ENCODE measurements around the gene ZNF346. TPM values are rescaled to one million over a fixed set of nuclear protein-coding genes. Genes with fewer than 3 reads are reported as not detected.
A peak's percentile ranks its signal among the peaks of the same experiment; 100 is the strongest.

The ZNF346 gene
- total and polyA plus RNA-seq, 2 of the 13 experiments (the other 11 are each of a cell fraction or from before 2014, with no cell fraction given), result 8.6 to 19.4 TPM

GRCh38 chr5:177027665-177028064 is 5.2 kb downstream of the ZNF346 start:
- Histone ChIP-seq H2AFZ (ENCODE audit: low read length) (no peak overlapping the region), H3K9me3 (ENCODE audit: low read length) (no peaks in the 10 kb centered on the region), H3K27ac (ENCODE audit: extremely low read length, insufficient read depth, low read length) (no peak overlapping the region), H3K9ac (ENCODE audit: insufficient read depth, low read depth, low read length) (no peak overlapping the region), H3K4me1 (ENCODE audit: insufficient read depth, low read length) (peaks cover 22% of the 10 kb centered on the region), H3K4me2 (ENCODE audit: low read depth, low read length) (no peak overlapping the region), H3K79me2 (ENCODE audit: insufficient read depth, low read length) (peaks cover 34% of the 10 kb centered on the region), H4K20me1 (ENCODE audit: insufficient read depth, low read length) (no peaks in the 10 kb centered on the region), H3K36me3 (replicated peaks in 1 of 2; ENCODE audit: control insufficient read depth in 1 of 2, insufficient read depth in 2 of 2, low read length in 2 of 2) (peaks cover 2 to 8% of the 10 kb centered on the region in 2 experiments; a peak in 2 of 5 replicates), H3K4me3 (replicated peaks in 1 of 3; ENCODE audit: insufficient read depth in 1 of 3, low read depth in 2 of 3, low read length in 3 of 3) (no peak overlapping the region), H3K27me3 (ENCODE audit: control insufficient read depth in 1 of 2, insufficient read depth in 2 of 2, low read length in 2 of 2) (no peaks in the 10 kb centered on the region; a peak in 2 of 5 replicates)
- WGBS (ENCODE audit: low lambda C conversion rate), result 98% methylated on average over 2 of the region's 2 CpGs
- TF ChIP-seq, protein P1, sequence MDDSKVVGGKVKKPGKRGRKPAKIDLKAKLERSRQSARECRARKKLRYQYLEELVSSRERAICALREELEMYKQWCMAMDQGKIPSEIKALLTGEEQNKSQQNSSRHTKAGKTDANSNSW (CRISPR knock-in tag; IDR thresholded peaks at IDR 0.05; ENCODE audit: borderline replicate concordance), result no peak
- TF ChIP-seq, protein P2, sequence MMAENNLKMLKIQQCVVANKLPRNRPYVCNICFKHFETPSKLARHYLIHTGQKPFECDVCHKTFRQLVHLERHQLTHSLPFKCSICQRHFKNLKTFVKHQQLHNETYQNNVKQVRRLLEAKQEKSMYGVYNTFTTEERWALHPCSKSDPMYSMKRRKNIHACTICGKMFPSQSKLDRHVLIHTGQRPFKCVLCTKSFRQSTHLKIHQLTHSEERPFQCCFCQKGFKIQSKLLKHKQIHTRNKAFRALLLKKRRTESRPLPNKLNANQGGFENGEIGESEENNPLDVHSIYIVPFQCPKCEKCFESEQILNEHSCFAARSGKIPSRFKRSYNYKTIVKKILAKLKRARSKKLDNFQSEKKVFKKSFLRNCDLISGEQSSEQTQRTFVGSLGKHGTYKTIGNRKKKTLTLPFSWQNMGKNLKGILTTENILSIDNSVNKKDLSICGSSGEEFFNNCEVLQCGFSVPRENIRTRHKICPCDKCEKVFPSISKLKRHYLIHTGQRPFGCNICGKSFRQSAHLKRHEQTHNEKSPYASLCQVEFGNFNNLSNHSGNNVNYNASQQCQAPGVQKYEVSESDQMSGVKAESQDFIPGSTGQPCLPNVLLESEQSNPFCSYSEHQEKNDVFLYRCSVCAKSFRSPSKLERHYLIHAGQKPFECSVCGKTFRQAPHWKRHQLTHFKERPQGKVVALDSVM (CRISPR knock-in tag; IDR thresholded peaks at IDR 0.05), result peak; percentile 70
- intact Hi-C loops (cut with micrococcal nuclease; ENCODE audit: unreplicated experiment), result no loop called here
- DNase-seq (ENCODE audit: low spot score) (no peak), FAIRE-seq (no peak), ATAC-seq (no peak)
- no TSS peak for BruUV-seq (replicated peaks)
- ChIA-PET POLR2A (interaction anchor here (1.3 kb wide), 1 partner anchor 60 kb away, joined by 3 read pairs; no protein-coding TSS in a partner anchor), CTCF (ENCODE audit: low intra/inter-chr PET ratio, low total read pairs) (no interaction called here)
- in situ Hi-C loops (cut with HindIII; ENCODE audit: extremely low pct_ligation_motif_present, low pct_unique_long_range_greater_than_20kb), result no loop called here

GRCh38 chr5:177029498-177029897 is 7.0 kb downstream of the ZNF346 start:
- H3K4me3 ChIP-seq (replicated peaks in 1 of 3; ENCODE audit: insufficient read depth in 1 of 3, low read depth in 2 of 3, low read length in 3 of 3), result no peak overlapping the region
- peaks cover 31% of the 10 kb centered on the region for H3K79me2 ChIP-seq (ENCODE audit: insufficient read depth, low read length)
- ChIA-PET POLR2A (interaction anchor here (0.6 kb wide), 1 partner anchor 58 kb away, joined by 3 read pairs; no protein-coding TSS in a partner anchor), CTCF (ENCODE audit: low intra/inter-chr PET ratio, low total read pairs) (no interaction called here)
- no peak overlapping the region for H3K4me2 ChIP-seq (ENCODE audit: low read depth, low read length)
- no peak for FAIRE-seq
- H3K4me1 ChIP-seq (ENCODE audit: insufficient read depth, low read length), result peaks cover 11% of the 10 kb centered on the region
- H3K9me3 ChIP-seq (ENCODE audit: low read length), result no peaks in the 10 kb centered on the region
- ATAC-seq, result no peak
- H4K20me1 ChIP-seq (ENCODE audit: insufficient read depth, low read length), result no peaks in the 10 kb centered on the region
- H3K36me3 ChIP-seq (replicated peaks in 1 of 2; ENCODE audit: control insufficient read depth in 1 of 2, insufficient read depth in 2 of 2, low read length in 2 of 2), result peaks cover 2 to 8% of the 10 kb centered on the region in 2 experiments; a peak in 3 of 5 replicates
- no peaks in the 10 kb centered on the region; a peak in 1 of 5 replicates for H3K27me3 ChIP-seq (ENCODE audit: control insufficient read depth in 1 of 2, insufficient read depth in 2 of 2, low read length in 2 of 2)
- in situ Hi-C loops (cut with HindIII; ENCODE audit: extremely low pct_ligation_motif_present, low pct_unique_long_range_greater_than_20kb) (no loop called here), intact Hi-C loops (cut with micrococcal nuclease; ENCODE audit: unreplicated experiment) (no loop called here)
- BruUV-seq (replicated peaks), result no TSS peak
- H2AFZ ChIP-seq (ENCODE audit: low read length), result no peak overlapping the region
- TF ChIP-seq, protein P3, sequence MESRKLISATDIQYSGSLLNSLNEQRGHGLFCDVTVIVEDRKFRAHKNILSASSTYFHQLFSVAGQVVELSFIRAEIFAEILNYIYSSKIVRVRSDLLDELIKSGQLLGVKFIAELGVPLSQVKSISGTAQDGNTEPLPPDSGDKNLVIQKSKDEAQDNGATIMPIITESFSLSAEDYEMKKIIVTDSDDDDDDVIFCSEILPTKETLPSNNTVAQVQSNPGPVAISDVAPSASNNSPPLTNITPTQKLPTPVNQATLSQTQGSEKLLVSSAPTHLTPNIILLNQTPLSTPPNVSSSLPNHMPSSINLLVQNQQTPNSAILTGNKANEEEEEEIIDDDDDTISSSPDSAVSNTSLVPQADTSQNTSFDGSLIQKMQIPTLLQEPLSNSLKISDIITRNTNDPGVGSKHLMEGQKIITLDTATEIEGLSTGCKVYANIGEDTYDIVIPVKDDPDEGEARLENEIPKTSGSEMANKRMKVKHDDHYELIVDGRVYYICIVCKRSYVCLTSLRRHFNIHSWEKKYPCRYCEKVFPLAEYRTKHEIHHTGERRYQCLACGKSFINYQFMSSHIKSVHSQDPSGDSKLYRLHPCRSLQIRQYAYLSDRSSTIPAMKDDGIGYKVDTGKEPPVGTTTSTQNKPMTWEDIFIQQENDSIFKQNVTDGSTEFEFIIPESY (CRISPR knock-in tag; IDR thresholded peaks at IDR 0.05), result peak; percentile 77; the same call in 1 of the 2 replicates
- no peak for TF ChIP-seq JDP2 (CRISPR knock-in tag; IDR thresholded peaks at IDR 0.05; ENCODE audit: borderline replicate concordance)
- no peak for TF ChIP-seq ZNF24 (IDR thresholded peaks at IDR 0.05)
- no peak for TF ChIP-seq MED8 (CRISPR knock-in tag; IDR thresholded peaks at IDR 0.05; ENCODE audit: insufficient replicate concordance)
- no peak overlapping the region for H3K27ac ChIP-seq (ENCODE audit: extremely low read length, insufficient read depth, low read length)
- no peak overlapping the region for H3K9ac ChIP-seq (ENCODE audit: insufficient read depth, low read depth, low read length)
- DNase-seq (ENCODE audit: low spot score), result no peak
- 98% methylated on average over 6 of the region's 6 CpGs for WGBS (ENCODE audit: low lambda C conversion rate)
